ENCODE data around the gene S100P.

DNA sequence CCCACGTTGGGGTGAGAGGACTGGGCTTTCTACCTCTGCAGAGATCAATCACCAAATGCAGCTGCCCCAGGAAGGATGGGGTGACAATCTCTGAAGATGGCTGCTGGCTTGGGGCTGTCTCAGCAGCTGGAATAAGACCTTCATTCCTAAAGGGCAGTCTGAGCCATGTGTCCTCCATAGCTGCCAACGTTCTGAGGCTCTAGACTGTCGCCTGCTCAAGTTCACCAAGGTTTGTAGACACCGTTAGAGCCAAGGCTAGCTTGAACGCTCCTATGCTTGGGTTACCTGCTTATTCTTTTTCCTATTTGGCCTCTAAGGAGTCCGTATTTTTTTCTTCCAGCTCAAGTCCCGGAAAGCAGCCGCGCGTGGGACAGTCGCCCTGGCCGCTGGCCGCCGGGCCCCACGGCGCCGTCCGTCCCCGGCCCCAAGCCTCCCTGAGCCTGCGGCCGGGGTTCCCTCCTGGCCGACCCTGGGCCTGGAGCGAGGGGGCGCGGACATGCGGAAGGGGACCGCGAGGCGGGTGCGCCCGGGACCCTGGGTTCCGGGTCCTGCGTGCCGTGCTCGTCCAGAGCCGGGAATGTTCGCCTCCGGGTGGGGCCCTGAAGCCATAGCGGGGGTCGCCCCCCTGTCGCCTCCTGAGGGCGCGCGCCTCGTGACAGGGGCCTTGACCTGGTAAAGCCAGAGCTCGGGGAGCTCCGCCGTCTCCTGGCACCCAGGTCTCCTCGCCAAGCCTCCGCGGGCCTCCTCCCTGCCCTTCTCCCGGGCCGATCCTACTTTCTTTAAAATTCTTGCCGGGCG, 29.9 kb upstream of the S100P start:
- TF ChIP-seq EZH2phosphoT487 (IDR thresholded peaks at IDR 0.05; ENCODE audit: insufficient read depth, low read depth), result no peak
- no peak for TF ChIP-seq EZH2 (IDR thresholded peaks at IDR 0.05; ENCODE audit: insufficient read depth, poor library complexity, severe bottlenecking)

Data from GM23248 (cell line).